Measurements from ENCODE around the gene MUC5B. TPM values are rescaled to one million over a fixed set of nuclear protein-coding genes. Genes with fewer than 3 reads are reported as not detected.

Gene MUC5B
- total and polyA plus RNA-seq, 2 donors (not counting 3 experiments of a cell fraction or from before 2014, with no cell fraction given) = not detected

DNA sequence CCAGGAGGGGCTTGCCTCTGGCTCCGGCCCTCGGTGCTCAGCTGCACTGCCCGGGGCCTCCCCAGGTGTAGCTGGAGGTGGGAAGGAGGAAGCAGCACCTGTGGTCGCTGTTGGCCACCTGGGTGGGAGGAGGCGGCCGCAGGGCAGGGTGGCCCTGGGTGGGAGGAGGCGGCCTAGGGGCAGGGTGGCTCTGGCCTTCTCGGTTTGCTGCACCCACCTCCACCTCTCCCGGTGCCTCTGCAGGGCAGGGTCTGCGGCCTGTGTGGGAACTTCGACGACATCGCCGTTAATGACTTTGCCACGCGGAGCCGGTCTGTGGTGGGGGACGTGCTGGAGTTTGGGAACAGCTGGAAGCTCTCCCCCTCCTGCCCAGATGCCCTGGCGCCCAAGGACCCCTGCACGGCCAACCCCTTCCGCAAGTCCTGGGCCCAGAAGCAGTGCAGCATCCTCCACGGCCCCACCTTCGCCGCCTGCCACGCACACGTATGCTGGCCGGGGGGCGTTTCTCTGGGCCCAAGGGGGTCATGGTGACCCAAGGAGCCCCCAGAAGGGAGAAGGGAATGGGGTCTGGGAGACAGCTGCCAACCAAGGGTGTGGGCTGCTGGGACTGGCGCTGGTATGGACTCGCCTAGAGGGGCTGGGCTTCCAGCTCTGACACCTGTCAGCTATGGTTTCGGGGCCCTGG is 44.5 kb upstream of the MUC5B start:
- Histone ChIP-seq H3K4me1 (ENCODE audit: control insufficient read depth, extremely low read depth, insufficient read depth, low read length) (no peaks in the 10 kb centered on the region), H3K4me2 (ENCODE audit: insufficient read depth, low read length) (no peak overlapping the region), H3K9ac (replicated peaks; ENCODE audit: extremely low read depth, insufficient read depth, low read length) (no peak overlapping the region), H2AFZ (ENCODE audit: low read depth, low read length) (no peak overlapping the region), H4K20me1 (replicated peaks; ENCODE audit: control insufficient read depth, extremely low read depth, insufficient read depth, low read length) (no peaks in the 10 kb centered on the region), H3K79me2 (ENCODE audit: control insufficient read depth, insufficient read depth, low read length) (no peaks in the 10 kb centered on the region), H3K4me3 (replicated peaks in 1 of 3; ENCODE audit: insufficient read depth in 1 of 3, low read depth in 1 of 3, low read length in 3 of 3) (no peak overlapping the region), H3K9me3 (replicated peaks; ENCODE audit: control insufficient read depth, insufficient read depth, low read length) (no peaks in the 10 kb centered on the region), H3K27ac (ENCODE audit: insufficient read depth, low read depth, low read length) (no peak overlapping the region), H3K27me3 (ENCODE audit: control insufficient read depth in 2 of 2, insufficient read depth in 2 of 2, low read length in 2 of 2) (no peaks in the 10 kb centered on the region), H3K36me3 (ENCODE audit: control insufficient read depth in 2 of 2, extremely low read depth in 1 of 2, insufficient read depth in 2 of 2, low read length in 2 of 2) (no peaks in the 10 kb centered on the region), H3K9me1 (replicated peaks; ENCODE audit: control insufficient read depth, extremely low read depth, insufficient read depth, low read length) (no peaks in the 10 kb centered on the region)
- DNase-seq (ENCODE audit: low read depth, low spot score) (no peak), FAIRE-seq (no peak)
- dilution Hi-C loops (cut with MboI; ENCODE audit: extremely low pct_ligation_motif_present, low sequenced_read_pairs) (no loop called here), intact Hi-C loops (cut with micrococcal nuclease) (no loop called here)
- BruUV-seq (replicated peaks) = no TSS peak
- no peak for TF ChIP-seq MYC (IDR thresholded peaks at IDR 0.05; ENCODE audit: low read depth, low read length)
- CTCF ChIA-PET = no interaction called here
- POLR2A ChIA-PET = no interaction called here

DNA sequence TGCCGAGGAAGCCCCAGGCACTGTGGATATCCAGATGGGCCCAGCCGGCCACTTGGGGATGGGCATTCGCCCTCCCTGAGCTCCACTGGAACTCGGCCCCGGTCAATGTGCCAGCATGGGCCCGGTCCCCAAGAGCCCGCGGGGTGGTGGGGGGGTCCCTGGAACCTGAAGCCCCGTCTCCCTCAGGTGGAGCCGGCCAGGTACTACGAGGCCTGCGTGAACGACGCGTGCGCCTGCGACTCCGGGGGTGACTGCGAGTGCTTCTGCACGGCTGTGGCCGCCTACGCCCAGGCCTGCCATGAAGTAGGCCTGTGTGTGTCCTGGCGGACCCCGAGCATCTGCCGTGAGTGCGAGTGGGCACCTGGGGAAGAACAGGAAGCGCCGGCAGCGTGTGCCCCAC is 44.0 kb upstream of the MUC5B start:
- Histone ChIP-seq H3K79me2 (ENCODE audit: control insufficient read depth, insufficient read depth, low read length) (no peaks in the 10 kb centered on the region), H3K4me3 (replicated peaks in 1 of 3; ENCODE audit: insufficient read depth in 1 of 3, low read depth in 1 of 3, low read length in 3 of 3) (no peak overlapping the region), H2AFZ (ENCODE audit: low read depth, low read length) (no peak overlapping the region), H3K9me1 (replicated peaks; ENCODE audit: control insufficient read depth, extremely low read depth, insufficient read depth, low read length) (no peaks in the 10 kb centered on the region), H3K4me2 (ENCODE audit: insufficient read depth, low read length) (no peak overlapping the region), H3K27me3 (ENCODE audit: control insufficient read depth in 2 of 2, insufficient read depth in 2 of 2, low read length in 2 of 2) (no peaks in the 10 kb centered on the region), H3K36me3 (ENCODE audit: control insufficient read depth in 2 of 2, extremely low read depth in 1 of 2, insufficient read depth in 2 of 2, low read length in 2 of 2) (no peaks in the 10 kb centered on the region), H3K9ac (replicated peaks; ENCODE audit: extremely low read depth, insufficient read depth, low read length) (no peak overlapping the region), H3K9me3 (replicated peaks; ENCODE audit: control insufficient read depth, insufficient read depth, low read length) (no peaks in the 10 kb centered on the region), H3K4me1 (ENCODE audit: control insufficient read depth, extremely low read depth, insufficient read depth, low read length) (no peaks in the 10 kb centered on the region), H4K20me1 (replicated peaks; ENCODE audit: control insufficient read depth, extremely low read depth, insufficient read depth, low read length) (no peaks in the 10 kb centered on the region), H3K27ac (ENCODE audit: insufficient read depth, low read depth, low read length) (no peak overlapping the region)
- intact Hi-C loops (cut with micrococcal nuclease) (no loop called here), dilution Hi-C loops (cut with MboI; ENCODE audit: extremely low pct_ligation_motif_present, low sequenced_read_pairs) (no loop called here)
- DNase-seq (ENCODE audit: low read depth, low spot score) (no peak), FAIRE-seq (no peak)
- POLR2A ChIA-PET = no interaction called here
- CTCF ChIA-PET = no interaction called here
- TF ChIP-seq POLR2AphosphoS5 (IDR thresholded peaks at IDR 0.05; ENCODE audit: insufficient read depth, low read depth, low read length) (no peak), EZH2 (IDR thresholded peaks at IDR 0.05; ENCODE audit: borderline replicate concordance, low read depth, low read length, severe bottlenecking) (no peak), MYC (IDR thresholded peaks at IDR 0.05; ENCODE audit: low read depth, low read length) (no peak)
- no TSS peak for BruUV-seq (replicated peaks)

Measured in endothelial cell of umbilical vein (primary cell).